ENCODE data around the gene ZFP64. TPM values are rescaled to one million over a fixed set of nuclear protein-coding genes. Genes with fewer than 3 reads are reported as not detected.

The ZFP64 gene
- total RNA-seq, 6 donors from 2014 or later: 7.9 to 23.5 (median 12.5) TPM

DNA sequence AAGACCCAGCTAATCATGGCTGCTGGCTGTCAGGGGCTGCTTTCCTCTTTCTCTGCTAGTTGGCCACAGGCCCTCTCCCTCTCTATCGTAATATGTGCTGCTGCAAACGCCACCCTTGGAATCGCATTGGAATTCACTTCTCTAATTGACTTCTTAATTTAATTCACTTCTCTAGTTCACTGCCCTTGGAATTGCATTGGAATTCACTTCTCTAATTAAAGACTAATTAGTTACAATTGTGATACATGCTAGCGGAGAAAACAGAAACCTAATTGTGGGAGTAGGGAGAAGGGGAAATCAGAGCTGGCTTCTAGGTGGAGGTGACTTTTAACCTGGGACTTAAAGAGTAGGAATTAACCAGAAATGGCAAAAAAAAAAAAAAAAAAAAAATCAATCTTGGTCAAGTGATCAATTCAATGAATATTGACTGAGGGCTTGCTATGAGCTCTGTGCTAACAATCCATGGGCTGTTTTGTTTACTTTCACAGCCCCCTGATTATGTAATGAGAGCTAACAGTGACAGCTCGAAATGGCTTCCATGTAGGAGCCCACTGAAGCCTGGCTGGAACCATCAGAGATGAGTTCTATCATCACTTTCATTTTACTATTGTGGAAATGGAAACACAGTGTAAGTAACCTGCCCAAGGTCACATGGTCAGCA, 11.3 kb downstream of the ZFP64 start:
- DNase-seq: no peak
- TF ChIP-seq POLR2AphosphoS5 (IDR thresholded peaks at IDR 0.05) (no peak), POLR2A (IDR thresholded peaks at IDR 0.05) (no peak), EP300 (IDR thresholded peaks at IDR 0.05) (no peak)
- TF ChIP-seq, protein P1, sequence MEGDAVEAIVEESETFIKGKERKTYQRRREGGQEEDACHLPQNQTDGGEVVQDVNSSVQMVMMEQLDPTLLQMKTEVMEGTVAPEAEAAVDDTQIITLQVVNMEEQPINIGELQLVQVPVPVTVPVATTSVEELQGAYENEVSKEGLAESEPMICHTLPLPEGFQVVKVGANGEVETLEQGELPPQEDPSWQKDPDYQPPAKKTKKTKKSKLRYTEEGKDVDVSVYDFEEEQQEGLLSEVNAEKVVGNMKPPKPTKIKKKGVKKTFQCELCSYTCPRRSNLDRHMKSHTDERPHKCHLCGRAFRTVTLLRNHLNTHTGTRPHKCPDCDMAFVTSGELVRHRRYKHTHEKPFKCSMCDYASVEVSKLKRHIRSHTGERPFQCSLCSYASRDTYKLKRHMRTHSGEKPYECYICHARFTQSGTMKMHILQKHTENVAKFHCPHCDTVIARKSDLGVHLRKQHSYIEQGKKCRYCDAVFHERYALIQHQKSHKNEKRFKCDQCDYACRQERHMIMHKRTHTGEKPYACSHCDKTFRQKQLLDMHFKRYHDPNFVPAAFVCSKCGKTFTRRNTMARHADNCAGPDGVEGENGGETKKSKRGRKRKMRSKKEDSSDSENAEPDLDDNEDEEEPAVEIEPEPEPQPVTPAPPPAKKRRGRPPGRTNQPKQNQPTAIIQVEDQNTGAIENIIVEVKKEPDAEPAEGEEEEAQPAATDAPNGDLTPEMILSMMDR (IDR thresholded peaks at IDR 0.05): no peak
- WGBS, 2 donors: 91 to 93% methylated on average over 5 of the region's 5 CpGs
- no peak overlapping the region for H3K27ac ChIP-seq
- no peaks in the 10 kb centered on the region for H3K9me3 ChIP-seq
- no peaks in the 10 kb centered on the region for H3K27me3 ChIP-seq
- H3K36me3 ChIP-seq: peaks cover 0 to 35% (median 12%) of the 10 kb centered on the region in 4 donors
- H3K4me3 ChIP-seq: no peak overlapping the region
- no peak for ATAC-seq (ENCODE audit: low FRiP score in 2 of 2)
- H3K4me1 ChIP-seq: no peaks in the 10 kb centered on the region

DNA sequence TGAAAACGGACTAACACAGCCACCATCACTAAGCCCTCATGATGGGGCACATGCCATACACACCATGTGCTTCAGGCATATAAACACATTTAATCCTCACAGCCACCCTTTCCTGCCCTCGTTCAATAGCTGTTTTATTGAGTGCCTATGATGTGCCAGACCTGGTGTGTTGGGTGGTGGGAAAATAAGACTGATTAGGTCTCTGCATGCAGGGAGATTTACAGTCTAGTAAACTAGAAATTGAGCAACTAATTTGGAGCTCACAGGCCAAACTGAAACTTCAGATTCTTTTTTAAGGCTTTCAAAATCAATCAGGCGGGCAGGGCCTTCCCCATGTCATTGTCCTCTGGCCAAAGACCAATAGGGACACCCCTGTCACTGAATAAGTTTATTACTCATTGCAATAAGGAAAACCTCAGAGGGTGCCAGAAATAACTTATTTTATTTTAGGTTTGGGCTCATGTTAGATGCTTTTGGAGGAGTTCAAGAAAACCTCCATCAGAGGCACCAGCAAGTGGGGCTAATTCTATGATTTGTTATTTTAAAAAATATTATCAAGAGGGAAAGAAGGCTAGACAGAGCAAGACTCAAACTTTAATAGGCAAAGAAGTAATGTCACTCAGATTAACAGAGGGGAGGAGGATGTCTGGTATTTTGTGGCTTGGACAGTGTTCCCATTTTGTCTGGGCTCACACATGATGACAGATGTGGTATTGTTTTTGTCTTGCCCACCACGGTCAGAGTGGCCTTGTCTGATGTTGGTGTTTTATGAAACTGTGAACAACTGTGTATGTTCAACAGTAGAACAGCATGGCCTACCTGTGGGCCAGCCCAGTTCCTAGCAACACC, 12.0 kb downstream of the ZFP64 start:
- no peak overlapping the region for H3K27ac ChIP-seq
- ATAC-seq (ENCODE audit: low FRiP score in 2 of 2): no peak
- DNase-seq: no peak
- peaks cover 0 to 27% (median 9%) of the 10 kb centered on the region in 4 donors for H3K36me3 ChIP-seq
- H3K4me3 ChIP-seq: no peak overlapping the region
- TF ChIP-seq, protein P1 (IDR thresholded peaks at IDR 0.05): no peak
- TF ChIP-seq POLR2A (IDR thresholded peaks at IDR 0.05) (no peak), POLR2AphosphoS5 (IDR thresholded peaks at IDR 0.05) (no peak), EP300 (IDR thresholded peaks at IDR 0.05) (no peak)
- no peaks in the 10 kb centered on the region for H3K27me3 ChIP-seq
- no peaks in the 10 kb centered on the region for H3K9me3 ChIP-seq
- 66 to 71% methylated on average over 4 of the region's 4 CpGs for WGBS, 2 donors
- H3K4me1 ChIP-seq: no peaks in the 10 kb centered on the region

DNA sequence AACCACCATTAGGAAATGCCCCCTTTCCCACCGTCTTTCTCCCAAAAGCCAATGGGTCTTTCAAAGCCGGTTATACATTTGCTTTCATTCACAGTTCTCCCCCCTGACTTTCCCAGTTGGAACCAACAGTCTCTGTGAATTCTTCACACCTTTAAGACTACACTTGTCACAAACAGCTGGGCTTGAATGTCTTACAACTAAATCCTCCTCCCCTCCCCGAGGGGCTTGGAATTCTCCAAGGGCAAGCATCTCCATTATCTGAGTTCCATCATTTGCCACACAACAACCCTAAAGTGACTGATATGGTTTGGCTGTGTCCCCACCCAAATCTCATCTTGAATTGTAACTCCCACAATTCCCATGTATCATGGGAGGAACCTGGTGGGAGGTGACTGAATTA, 12.9 kb downstream of the ZFP64 start:
- Histone ChIP-seq H3K9me3 (no peaks in the 10 kb centered on the region), H3K4me1 (no peaks in the 10 kb centered on the region), H3K4me3 (no peak overlapping the region), H3K36me3 (peaks cover 0 to 24% (median 7%) of the 10 kb centered on the region in 4 donors), H3K27ac (no peak overlapping the region), H3K27me3 (no peaks in the 10 kb centered on the region)
- 80 to 82% methylated on average over 3 of the region's 3 CpGs for WGBS, 2 donors
- ATAC-seq (ENCODE audit: low FRiP score in 2 of 2) (no peak), DNase-seq (no peak)
- TF ChIP-seq, protein P1 (IDR thresholded peaks at IDR 0.05): no peak
- TF ChIP-seq POLR2A (IDR thresholded peaks at IDR 0.05): no peak
- no peak for TF ChIP-seq EP300 (IDR thresholded peaks at IDR 0.05)
- no peak for TF ChIP-seq POLR2AphosphoS5 (IDR thresholded peaks at IDR 0.05)

DNA sequence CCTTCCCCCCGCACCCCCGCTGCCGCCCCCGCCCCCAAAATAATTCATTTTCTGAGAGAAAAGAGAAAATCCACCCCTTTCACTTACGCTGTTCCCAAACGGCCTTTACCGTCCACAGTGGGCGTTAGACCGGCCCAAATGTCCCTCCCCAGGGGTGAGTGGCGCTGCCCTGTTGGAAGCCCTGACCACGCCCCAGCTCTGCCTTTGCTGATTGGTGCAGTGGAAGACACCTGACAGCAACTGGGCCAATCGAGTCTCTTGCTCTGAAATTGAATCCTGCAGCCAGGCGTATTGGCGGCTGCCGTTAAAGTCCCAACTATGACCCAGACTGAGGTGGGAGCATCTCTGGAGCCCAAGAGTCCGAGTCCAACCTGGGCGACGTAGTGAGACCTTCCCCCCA, 15.7 kb downstream of the ZFP64 start:
- H3K4me1 ChIP-seq: no peaks in the 10 kb centered on the region
- no peaks in the 10 kb centered on the region for H3K9me3 ChIP-seq
- 98 to 99% methylated on average over 15 to 18 of the region's 18 CpGs for WGBS, 2 donors
- TF ChIP-seq EP300 (IDR thresholded peaks at IDR 0.05): no peak
- no peak for TF ChIP-seq POLR2A (IDR thresholded peaks at IDR 0.05)
- TF ChIP-seq, protein P1 (IDR thresholded peaks at IDR 0.05): no peak
- no peak for TF ChIP-seq POLR2AphosphoS5 (IDR thresholded peaks at IDR 0.05)
- no peak overlapping the region for H3K4me3 ChIP-seq
- H3K36me3 ChIP-seq: peaks cover 0 to 25% (median 4%) of the 10 kb centered on the region in 4 donors
- ATAC-seq (ENCODE audit: low FRiP score in 2 of 2): no peak
- DNase-seq: peak in 1 of 2 donors; percentile 13
- no peak overlapping the region for H3K27ac ChIP-seq
- no peaks in the 10 kb centered on the region for H3K27me3 ChIP-seq

Data from upper lobe of left lung (tissue), 6 donors.